ENCODE data around the gene FAM120A.

- TF ChIP-seq, protein P1, sequence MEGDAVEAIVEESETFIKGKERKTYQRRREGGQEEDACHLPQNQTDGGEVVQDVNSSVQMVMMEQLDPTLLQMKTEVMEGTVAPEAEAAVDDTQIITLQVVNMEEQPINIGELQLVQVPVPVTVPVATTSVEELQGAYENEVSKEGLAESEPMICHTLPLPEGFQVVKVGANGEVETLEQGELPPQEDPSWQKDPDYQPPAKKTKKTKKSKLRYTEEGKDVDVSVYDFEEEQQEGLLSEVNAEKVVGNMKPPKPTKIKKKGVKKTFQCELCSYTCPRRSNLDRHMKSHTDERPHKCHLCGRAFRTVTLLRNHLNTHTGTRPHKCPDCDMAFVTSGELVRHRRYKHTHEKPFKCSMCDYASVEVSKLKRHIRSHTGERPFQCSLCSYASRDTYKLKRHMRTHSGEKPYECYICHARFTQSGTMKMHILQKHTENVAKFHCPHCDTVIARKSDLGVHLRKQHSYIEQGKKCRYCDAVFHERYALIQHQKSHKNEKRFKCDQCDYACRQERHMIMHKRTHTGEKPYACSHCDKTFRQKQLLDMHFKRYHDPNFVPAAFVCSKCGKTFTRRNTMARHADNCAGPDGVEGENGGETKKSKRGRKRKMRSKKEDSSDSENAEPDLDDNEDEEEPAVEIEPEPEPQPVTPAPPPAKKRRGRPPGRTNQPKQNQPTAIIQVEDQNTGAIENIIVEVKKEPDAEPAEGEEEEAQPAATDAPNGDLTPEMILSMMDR (IDR thresholded peaks at IDR 0.05) = peak; percentile 94 to 100 (median 98)
- peak; percentile 74 to 96 for TF ChIP-seq POLR2A (IDR thresholded peaks at IDR 0.05)
Observed at GRCh38 chr9:93566408-93567270, 115.2 kb downstream of the FAM120A start.
